H1 (cell line): ENCODE results near the gene ATG9B. TPM values are rescaled to one million over a fixed set of nuclear protein-coding genes. Genes with fewer than 3 reads are reported as not detected.
A peak's percentile ranks its signal among the peaks of the same experiment; 100 is the strongest.

Experiments used
- CTCF ChIA-PET: fragments of 300-600 bp; sonication (Branson Sonifier 250); formaldehyde crosslinking; loops from one replicate; lab custom pipeline; 2021; ENCODE audit not compliant: partially characterized antibody; lab: Charles Lee
- POLR2A ChIA-PET: fragments of 300-600 bp; sonication (Branson Sonifier 250); formaldehyde crosslinking; loops from one replicate; lab custom pipeline; 2021; ENCODE audit warnings: inconsistent platforms; ENCODE audit not compliant: partially characterized antibody; lab: Charles Lee
- DNase-seq, 2 experiments: peaks; one replicate each; pipeline versions ENCODE4 v3.0.0 to v3.0.0-alpha.2; 2010 to 2022; ENCODE audit warnings: low spot score in 2 of 2, low read depth in 1 of 2, mixed read lengths in 1 of 2
- FAIRE-seq: peaks from 2 replicates; lab custom pipeline; 2011; peaks lifted over from hg19 to GRCh38; lab: Jason Lieb, UNC
- H2AFZ ChIP-seq: 2 replicates; pipeline ENCODE4 v1.8.1; 2012; ENCODE audit warnings: low read length, inconsistent platforms
- H2AK5ac ChIP-seq: 2 replicates; pipeline ENCODE4 v1.6.1; 2013; ENCODE audit warnings: low read depth, low read length
- H2BK120ac ChIP-seq: replicated peaks from 2 replicates; pipeline ENCODE3; 2013; ENCODE audit warnings: low read depth, low read length, inconsistent platforms
- H2BK12ac ChIP-seq: 2 replicates; pipeline ENCODE4 v1.6.1; 2013; ENCODE audit warnings: low read depth, low read length
- H2BK15ac ChIP-seq: 2 replicates; pipeline ENCODE4 v1.6.1; 2013; ENCODE audit warnings: low read length
- H2BK20ac ChIP-seq: 2 replicates; pipeline ENCODE4 v1.6.1; 2013; ENCODE audit warnings: low read length
- H2BK5ac ChIP-seq: 2 replicates; pipeline ENCODE4 v1.6.1; 2013; ENCODE audit warnings: low read depth, low read length
- H3K14ac ChIP-seq: 2 replicates; pipeline ENCODE4 v1.6.1; 2013; ENCODE audit warnings: inconsistent platforms; ENCODE audit not compliant: insufficient read length
- H3K18ac ChIP-seq: 2 replicates; pipeline ENCODE4 v1.6.1; 2013; ENCODE audit warnings: low read length; ENCODE audit errors: extremely low read depth
- H3K23ac ChIP-seq: 2 replicates; pipeline ENCODE4 v1.6.1; 2013; ENCODE audit warnings: inconsistent platforms; ENCODE audit not compliant: insufficient read length
- H3K23me2 ChIP-seq: 2 replicates; pipeline ENCODE4 v1.6.1; 2013; ENCODE audit warnings: low read depth, low read length
- H3K27ac ChIP-seq: 2 replicates; pipeline ENCODE4 v1.6.1; 2011; ENCODE audit warnings: low read depth, low read length, inconsistent platforms
- H3K27me3 ChIP-seq, 4 experiments: replicated peaks in 1 of 4; 1 replicate in 1 of 4; 2 replicates in 3 of 4; pipeline versions ENCODE4 v1.6.1 to v1.8.1; 2011 to 2013; ENCODE audit warnings: low read length in 3 of 4, mild to moderate bottlenecking in 3 of 4, inconsistent platforms in 2 of 4, mixed read lengths in 2 of 4, moderate library complexity in 1 of 4; ENCODE audit not compliant: control insufficient read depth in 3 of 4, insufficient read depth in 3 of 4; ENCODE audit errors: extremely low read depth in 1 of 4
- H3K36me3 ChIP-seq, 4 experiments: 2 replicates each; pipeline versions ENCODE4 v1.6.1 to v1.8.1; 2011 to 2013; ENCODE audit warnings: mild to moderate bottlenecking in 4 of 4, low read length in 3 of 4, moderate library complexity in 2 of 4, control low read depth in 1 of 4, inconsistent platforms in 1 of 4; ENCODE audit not compliant: insufficient read depth in 4 of 4, control insufficient read depth in 2 of 4
- H3K4ac ChIP-seq: replicated peaks from 2 replicates; pipeline ENCODE3; 2013; ENCODE audit warnings: low read length, low read depth, mixed read lengths, inconsistent platforms; ENCODE audit not compliant: insufficient read length
- H3K4me1 ChIP-seq, 4 experiments: replicated peaks in 1 of 4; 1 replicate in 1 of 4; 2 replicates in 3 of 4; pipeline versions ENCODE4 v1.6.1 to v1.8.1; 2011 to 2013; ENCODE audit warnings: low read length in 3 of 4, inconsistent platforms in 2 of 4, mixed read lengths in 1 of 4; ENCODE audit not compliant: insufficient read depth in 4 of 4, control insufficient read depth in 3 of 4
- H3K4me2 ChIP-seq, 2 experiments: 2 replicates each; pipeline versions ENCODE4 v1.6.1 to v1.8.1; 2011 to 2013; ENCODE audit warnings: low read depth in 2 of 2, low read length in 2 of 2, control low read depth in 1 of 2, inconsistent platforms in 1 of 2, mild to moderate bottlenecking in 1 of 2; ENCODE audit not compliant: insufficient read depth in 1 of 2
- H3K4me3 ChIP-seq, 4 experiments: fragments of 200-600, 300-600 bp in 1 of 4; sonication (generic), shearing (Covaris generic), sonication (Bioruptor Twin) in 1 of 4; 2 replicates each; pipeline versions ENCODE4 v1.5.1 to v1.8.1; 2011 to 2016; ENCODE audit warnings: low read length in 4 of 4, low read depth in 3 of 4, control low read depth in 2 of 4, inconsistent platforms in 2 of 4, mild to moderate bottlenecking in 2 of 4, mixed read lengths in 1 of 4, moderate library complexity in 1 of 4; ENCODE audit not compliant: insufficient read depth in 2 of 4; ENCODE audit errors: extremely low read depth in 1 of 4
- H3K56ac ChIP-seq: replicated peaks from 2 replicates; pipeline ENCODE3; 2013; ENCODE audit warnings: low read depth, mild to moderate bottlenecking, mixed read lengths, low read length, inconsistent platforms; ENCODE audit not compliant: insufficient read length
- H3K79me1 ChIP-seq: 2 replicates; pipeline ENCODE4 v1.6.1; 2013; ENCODE audit warnings: low read depth, low read length, control low read depth
- H3K79me2 ChIP-seq, 2 experiments: 2 replicates each; pipeline versions ENCODE4 v1.6.1 to v1.8.1; 2012 to 2013; ENCODE audit warnings: low read length in 2 of 2, mild to moderate bottlenecking in 2 of 2, inconsistent platforms in 1 of 2; ENCODE audit not compliant: insufficient read depth in 2 of 2, control insufficient read depth in 1 of 2
- H3K9ac ChIP-seq, 4 experiments: replicated peaks in 1 of 4; 1 replicate in 1 of 4; 2 replicates in 3 of 4; pipeline versions ENCODE4 v1.6.1 to v1.8.1; 2011 to 2013; ENCODE audit warnings: low read depth in 3 of 4, low read length in 3 of 4, control low read depth in 2 of 4, mild to moderate bottlenecking in 2 of 4, moderate library complexity in 2 of 4, inconsistent platforms in 1 of 4; ENCODE audit errors: extremely low read depth in 1 of 4
- H3K9me3 ChIP-seq, 2 experiments: 2 replicates each; pipeline versions ENCODE4 v1.6.1 to v1.8.1; 2012 to 2013; ENCODE audit warnings: mild to moderate bottlenecking in 2 of 2, moderate library complexity in 2 of 2, control low read depth in 1 of 2, inconsistent platforms in 1 of 2, low read depth in 1 of 2, low read length in 1 of 2, mixed read lengths in 1 of 2; ENCODE audit not compliant: insufficient read depth in 2 of 2
- H4K20me1 ChIP-seq, 2 experiments: replicated peaks in 1 of 2; 2 replicates each; pipeline versions ENCODE3 to v1.8.1; 2011 to 2013; ENCODE audit warnings: inconsistent platforms in 2 of 2, low read length in 2 of 2, mild to moderate bottlenecking in 1 of 2; ENCODE audit not compliant: insufficient read depth in 2 of 2, control insufficient read depth in 1 of 2
- H4K5ac ChIP-seq: 2 replicates; pipeline ENCODE4 v1.6.1; 2013; ENCODE audit warnings: low read length, low read depth, mixed read lengths, inconsistent platforms; ENCODE audit not compliant: insufficient read length
- H4K8ac ChIP-seq: 2 replicates; pipeline ENCODE4 v1.8.0; 2013; ENCODE audit warnings: mild to moderate bottlenecking, moderate library complexity, low read length, inconsistent platforms; ENCODE audit not compliant: insufficient read depth; ENCODE audit errors: extremely low read depth
- H4K91ac ChIP-seq: replicated peaks from 2 replicates; pipeline ENCODE3; 2013; ENCODE audit warnings: low read length, mixed read lengths, inconsistent platforms; ENCODE audit not compliant: insufficient read length
- ASH2L ChIP-seq: fragments of 200-600, 300-600 bp; sonication (generic); IDR thresholded peaks from one replicate; pipeline ENCODE4 v1.7.1; 2017; ENCODE audit warnings: low read length
- CHD1 ChIP-seq: IDR thresholded peaks from 2 replicates; pipeline ENCODE4 v1.6.1; 2012; ENCODE audit warnings: low read depth, low read length, improper control_type of control experiment
- CHD2 ChIP-seq: IDR thresholded peaks from 2 replicates; pipeline ENCODE4 v1.6.1; 2012; ENCODE audit warnings: low read length, improper control_type of control experiment
- RNF2 ChIP-seq: fragments of 200-900, 300-1000 bp; sonication (generic); IDR thresholded peaks from 2 replicates; pipeline ENCODE4 v1.7.1; 2016; ENCODE audit warnings: borderline replicate concordance, low read depth, mild to moderate bottlenecking, antibody characterized with exemption, low read length; ENCODE audit not compliant: poor library complexity, severe bottlenecking; ENCODE audit errors: missing control alignments
- WGBS, 2 experiments: shearing (Covaris generic) in 1 of 2; methylation state at CpG; one replicate each; pipeline versions ENCODE4 v1.1.6 to v1.1.7; 2013 to 2015; ENCODE audit warnings: low lambda C conversion rate in 2 of 2, mixed read lengths in 2 of 2, inconsistent platforms in 1 of 2, low coverage in 1 of 2, missing lambda C conversion rate in 1 of 2; ENCODE audit not compliant: insufficient replicate concordance in 2 of 2, insufficient coverage in 1 of 2, insufficient read length in 1 of 2; ENCODE audit errors: extremely low coverage in 1 of 2, missing lambda C conversion rate in 1 of 2; 5-methylcytosine and 5-hydroxymethylcytosine counted together
- polyA plus RNA-seq, 7 experiments: library from polyadenylated mRNA; depleted of rRNA in 3 of 7; stranded (reverse) in 5 of 7; unstranded in 2 of 7; fragments of >200 nt in 5 of 7; fragments of 200-250 nt in 2 of 7; gene quantifications; 1 replicate in 5 of 7; 2 replicates in 1 of 7; 4 replicates in 1 of 7; pipeline versions ENCODE4 v1.2.1 to v1.2.3, GENCODE V29; 2011 to 2013; ENCODE audit warnings: missing spikeins in 2 of 7, mixed read lengths in 2 of 7
- total RNA-seq: library from RNA; stranded (reverse); fragmentation: NEBNext Ultra II Directional; extraction: Animal tissue kit (Norgen Biotek cat#: 25700); gene quantifications from 2 replicates; pipeline ENCODE4 v1.2.1, GENCODE V29; 2021

ATG9B gene
- total and polyA plus RNA-seq, 2 of the 8 experiments (the other 6 are each of a cell fraction or from before 2014, with no cell fraction given) = 1.4 to 2.3 TPM

GRCh38 chr7:150968734-150969372, 55.4 kb downstream of the ATG9B start:
- Histone ChIP-seq H3K4me2 (peak overlapping the region in 1 of 2 experiments; percentile 7; a peak in 1 of 4 replicates), H4K20me1 (no peaks in the 10 kb centered on the region), H3K14ac (no peak overlapping the region), H2AK5ac (no peak overlapping the region), H2AFZ (no peak overlapping the region), H3K23ac (no peak overlapping the region), H3K9ac (no peak overlapping the region), H3K4ac (no peak overlapping the region), H3K23me2 (peaks cover 3% of the 10 kb centered on the region; the same call in 1 of the 2 replicates), H4K91ac (peak overlapping the region; percentile 26), H3K9me3 (no peaks in the 10 kb centered on the region), H2BK5ac (no peak overlapping the region), H2BK20ac (no peak overlapping the region), H3K18ac (peak overlapping the region; percentile 5; the same call in 1 of the 2 replicates), H3K79me1 (no peaks in the 10 kb centered on the region), H3K27me3 (peaks cover 0 to 3% (median 0%) of the 10 kb centered on the region in 4 experiments; a peak in 3 of 7 replicates), H3K56ac (no peak overlapping the region), H4K5ac (no peak overlapping the region), H3K79me2 (no peaks in the 10 kb centered on the region), H2BK15ac (peak overlapping the region; percentile 53; the same call in 1 of the 2 replicates), H2BK120ac (no peak overlapping the region), H4K8ac (peak overlapping the region; percentile 7; the same call in 1 of the 2 replicates), H3K36me3 (no peaks in the 10 kb centered on the region), H3K4me1 (peaks cover 2 to 34% (median 18%) of the 10 kb centered on the region in 4 experiments), H2BK12ac (peak overlapping the region; percentile 19; the same call in 1 of the 2 replicates), H3K27ac (no peak overlapping the region), H3K4me3 (no peak overlapping the region)
- FAIRE-seq = no peak
- CTCF ChIA-PET = interaction anchor here (0.6 to 27.0 kb wide), 17 partner anchors 5 to 193 kb away, joined by 3 to 797 read pairs (median 4); partner anchors contain the start of genes KCNH2 and NOS3
- POLR2A ChIA-PET = interaction anchor here (1.4 to 2.4 kb wide), 2 partner anchors 11 to 16 kb away, joined by 3 to 13 read pairs; no protein-coding TSS in a partner anchor
- no peak for TF ChIP-seq RNF2
- TF ChIP-seq ASH2L = no peak
- TF ChIP-seq CHD1 = no peak
- TF ChIP-seq CHD2 = no peak
- DNase-seq = no peak
- WGBS, 2 experiments = 82% methylated on average over 16 of the region's 16 CpGs; no CpG with 5 or more reads in 1 of the 2 experiments
